H1 (cell line): Measurements from ENCODE around the gene CISTR. TPM values are rescaled to one million over a fixed set of nuclear protein-coding genes. Genes with fewer than 3 reads are reported as not detected.

ENCODE experiments used
- MAFK ChIP-seq: IDR thresholded peaks from 2 replicates; pipeline ENCODE4 v1.6.1; 2012; ENCODE audit warnings: low read depth, mild to moderate bottlenecking, improper control_type of control experiment, low read length
- polyA plus RNA-seq, 7 experiments: library from polyadenylated mRNA; depleted of rRNA in 3 of 7; stranded (reverse) in 5 of 7; unstranded in 2 of 7; fragments of >200 nt in 5 of 7; fragments of 200-250 nt in 2 of 7; gene quantifications; 1 replicate in 5 of 7; 2 replicates in 1 of 7; 4 replicates in 1 of 7; pipeline versions ENCODE4 v1.2.1 to v1.2.3, GENCODE V29; 2011 to 2013; ENCODE audit warnings: missing spikeins in 2 of 7, mixed read lengths in 2 of 7
- total RNA-seq: library from RNA; stranded (reverse); fragmentation: NEBNext Ultra II Directional; extraction: Animal tissue kit (Norgen Biotek cat#: 25700); gene quantifications from 2 replicates; pipeline ENCODE4 v1.2.1, GENCODE V29; 2021

The CISTR gene
- total and polyA plus RNA-seq, 2 of the 8 experiments (the other 6 are each of a cell fraction or from before 2014, with no cell fraction given), result not detected

DNA sequence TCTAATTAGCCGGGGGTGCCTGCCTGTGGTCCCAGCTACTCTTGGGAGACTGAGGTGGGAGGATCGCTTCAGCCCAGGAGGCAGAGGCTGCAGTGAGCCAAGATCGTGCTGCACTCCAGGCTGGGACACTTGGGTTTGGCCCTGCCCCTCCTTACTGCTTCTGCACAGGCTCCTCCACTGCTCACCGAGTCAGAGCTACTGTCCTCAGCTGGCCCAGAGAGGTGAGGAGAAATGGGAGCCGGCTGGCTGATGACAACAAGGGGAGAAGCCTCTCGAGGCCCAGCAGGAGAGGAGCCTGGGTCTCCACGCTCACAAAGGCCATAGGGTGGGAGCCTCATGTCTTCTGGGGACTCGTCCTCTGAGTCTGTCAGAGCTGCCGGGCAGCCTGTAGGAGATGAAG is 38.3 kb downstream of the CISTR start (continued):
- TF ChIP-seq MAFK, result no peak
- TF ChIP-seq, all 59 proteins: peak for 0
